ENCODE results near the gene SVEP1. TPM values are rescaled to one million over a fixed set of nuclear protein-coding genes. Genes with fewer than 3 reads are reported as not detected.

Gene SVEP1
- total and polyA plus RNA-seq, 2 experiments from 2014 or later, result 0.18 to 0.63 TPM

GRCh38 chr9:110336363-110336762 is 243.2 kb downstream of the SVEP1 start:
- DNase-seq (ENCODE audit: low spot score), result no peak
- H3K36me3 Mint-ChIP-seq (ENCODE audit: low read depth), result no peaks in the 10 kb centered on the region

More at GRCh38 chr9:110336363-110336762, 243.2 kb downstream of the SVEP1 start:
- Histone ChIP-seq H3F3A (replicated peaks; ENCODE audit: low read depth) (no peaks in the 10 kb centered on the region), H2AFZ (no peak overlapping the region), H4K20me1 (replicated peaks; ENCODE audit: insufficient read depth) (no peaks in the 10 kb centered on the region), H3K4me2 (no peak overlapping the region), H3K4me3 (no peak overlapping the region), H3K4me1 (ENCODE audit: insufficient read depth) (no peaks in the 10 kb centered on the region), H3K27me3 (ENCODE audit: insufficient read depth) (no peaks in the 10 kb centered on the region), H3K27ac (ENCODE audit: low read depth) (no peak overlapping the region), H3K79me2 (replicated peaks; ENCODE audit: insufficient read depth) (no peaks in the 10 kb centered on the region), H3K9me2 (ENCODE audit: insufficient read depth) (no peaks in the 10 kb centered on the region), H3K36me3 (ENCODE audit: insufficient read depth) (no peaks in the 10 kb centered on the region)
- TF ChIP-seq REST (IDR thresholded peaks at IDR 0.05; ENCODE audit: unreplicated experiment), result no peak
- TF ChIP-seq STAT1 (IDR thresholded peaks at IDR 0.05; ENCODE audit: unreplicated experiment), result no peak
- TF ChIP-seq ZNF114 (CRISPR knock-in tag; IDR thresholded peaks at IDR 0.05), result no peak
- no peak for TF ChIP-seq ZNF462 (CRISPR knock-in tag; IDR thresholded peaks at IDR 0.05)
- TF ChIP-seq ZNF331 (CRISPR knock-in tag; IDR thresholded peaks at IDR 0.05; ENCODE audit: low read depth), result no peak
- no peak for TF ChIP-seq NANOG (IDR thresholded peaks at IDR 0.05; ENCODE audit: borderline replicate concordance)
- no peak for TF ChIP-seq EZH2phosphoT487 (IDR thresholded peaks at IDR 0.05; ENCODE audit: unreplicated experiment)
- no peak for TF ChIP-seq CREB1 (CRISPR knock-in tag; IDR thresholded peaks at IDR 0.05; ENCODE audit: low read depth)
- no peak for TF ChIP-seq JUNB (IDR thresholded peaks at IDR 0.05; ENCODE audit: unreplicated experiment)
- TF ChIP-seq EZH2 (IDR thresholded peaks at IDR 0.05; ENCODE audit: low read depth, unreplicated experiment), result no peak
- TF ChIP-seq CTCF (conservative IDR thresholded peaks at IDR 0.05; ENCODE audit: low read depth in 2 of 2), result no peak
- TF ChIP-seq POLR2AphosphoS5 (IDR thresholded peaks at IDR 0.05; ENCODE audit: low read depth), result no peak
- no peak for TF ChIP-seq ETS1 (IDR thresholded peaks at IDR 0.05)
- H3K4me1 Mint-ChIP-seq, result no peaks in the 10 kb centered on the region
- H3K27ac Mint-ChIP-seq, result no peak overlapping the region
- ATAC-seq, result no peak
- no peak overlapping the region for H3K4me3 Mint-ChIP-seq
- no peaks in the 10 kb centered on the region for H3K27me3 Mint-ChIP-seq (ENCODE audit: insufficient read depth, low read depth, poor library complexity)
- no peaks in the 10 kb centered on the region for H3K9me3 Mint-ChIP-seq
